Fibroblast of peridontal ligament (primary cell): ENCODE results near the gene ATXN3.

Source experiments
- DNase-seq: peaks from one replicate; pipeline ENCODE4 v3.0.0-alpha.2; 2010; ENCODE audit errors: extremely low read depth

ATXN3 gene

DNA sequence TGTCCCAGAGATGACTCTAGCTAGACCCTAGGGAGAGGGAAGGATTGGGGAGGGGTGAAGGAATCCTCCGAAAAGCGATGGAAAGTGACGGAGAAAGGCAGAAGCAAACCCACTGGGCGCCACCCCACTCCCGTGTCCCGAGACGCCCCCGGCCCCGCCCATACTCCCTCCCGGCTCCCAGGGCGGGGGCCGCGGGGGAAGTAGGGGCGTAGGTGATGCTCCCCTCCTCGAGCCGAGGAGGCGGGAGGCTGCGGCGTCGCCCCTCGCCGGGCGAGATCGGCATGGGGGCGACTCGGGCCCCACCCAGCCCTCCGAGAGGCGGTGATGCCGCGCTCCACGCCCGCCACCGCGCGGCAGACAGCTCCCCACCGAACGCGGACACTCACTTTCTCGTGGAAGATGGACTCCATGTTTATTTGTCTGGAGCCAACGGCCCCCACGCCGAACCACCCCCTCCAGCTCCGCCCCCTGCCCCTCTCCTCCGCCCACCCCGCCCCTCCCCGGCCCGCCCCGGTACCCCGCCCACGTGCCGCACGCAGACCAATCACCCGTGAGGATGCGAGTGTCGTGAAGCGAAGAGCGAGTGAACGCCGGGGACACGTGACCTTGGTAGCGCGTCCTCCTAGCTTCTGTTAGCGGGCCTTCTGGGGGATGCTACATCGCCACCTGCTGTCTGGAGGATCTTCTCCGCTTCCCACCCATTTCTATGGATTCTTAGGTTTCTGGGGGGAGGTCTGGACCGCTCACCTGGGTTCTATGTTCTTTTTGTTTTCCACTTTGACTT, at the start of gene ATXN3:
Gene ATXN3 (minus strand): TSS at position 440 of the 784 bp plus-strand sequence. CDS start 30 bp downstream, at position 410.
- DNase-seq: peak; percentile 99

- peak; percentile 60 for DNase-seq
These were observed 48.0 kb upstream of the ATXN3 start for GRCh38 chr14:92154283-92154942.

- no peak for DNase-seq
These were observed 47.2 kb upstream of the ATXN3 start for GRCh38 chr14:92153581-92153980.

- DNase-seq: peak; percentile 29
These were observed 38.3 kb upstream of the ATXN3 start for GRCh38 chr14:92144708-92145107.

- no peak for DNase-seq
These were observed 37.6 kb upstream of the ATXN3 start for GRCh38 chr14:92143962-92144361.

DNA sequence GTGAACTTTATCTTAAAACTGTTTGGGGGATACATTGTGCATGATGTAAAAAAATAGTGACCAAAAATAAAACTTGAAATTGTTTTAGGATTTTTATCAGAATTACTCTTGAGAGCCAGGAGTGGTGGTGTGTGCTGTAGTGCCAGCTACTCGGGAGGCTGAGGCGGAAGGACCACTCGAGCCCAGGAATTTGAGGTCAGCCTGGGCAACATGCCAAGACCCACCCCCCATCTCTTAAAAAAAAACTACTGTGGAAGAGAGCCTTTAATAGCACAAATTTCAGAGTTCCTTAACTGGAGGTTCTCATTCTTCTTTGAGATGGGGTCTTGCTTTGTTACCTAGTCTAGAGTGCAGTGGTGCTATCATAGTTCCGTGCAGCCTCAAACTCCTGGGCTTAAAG, 36.9 kb upstream of the ATXN3 start:
- no peak for DNase-seq

DNA sequence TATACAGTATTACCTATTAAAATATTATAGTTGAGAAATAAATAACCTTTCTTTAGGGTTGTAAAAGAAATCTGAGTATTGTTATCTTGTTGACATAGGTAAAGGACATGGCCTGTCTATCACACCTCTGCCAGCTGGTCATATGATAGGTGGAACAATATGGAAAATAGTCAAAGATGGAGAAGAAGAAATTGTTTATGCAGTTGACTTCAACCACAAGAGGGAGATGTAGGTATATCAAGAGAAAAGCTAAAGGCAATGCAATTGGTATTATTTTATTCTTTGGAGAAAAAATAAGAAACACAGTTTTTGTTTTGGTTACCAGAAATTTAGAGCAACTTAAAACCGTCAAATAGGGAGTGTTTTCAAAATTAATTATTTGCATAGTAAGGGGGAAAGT, 28.9 kb upstream of the ATXN3 start:
- peak; percentile 77 for DNase-seq

GRCh38 chr14:92134456-92134855, 28.1 kb upstream of the ATXN3 start:
- DNase-seq: no peak

- DNase-seq: no peak
These were observed 16.4 kb upstream of the ATXN3 start for GRCh38 chr14:92122761-92123160.

DNA sequence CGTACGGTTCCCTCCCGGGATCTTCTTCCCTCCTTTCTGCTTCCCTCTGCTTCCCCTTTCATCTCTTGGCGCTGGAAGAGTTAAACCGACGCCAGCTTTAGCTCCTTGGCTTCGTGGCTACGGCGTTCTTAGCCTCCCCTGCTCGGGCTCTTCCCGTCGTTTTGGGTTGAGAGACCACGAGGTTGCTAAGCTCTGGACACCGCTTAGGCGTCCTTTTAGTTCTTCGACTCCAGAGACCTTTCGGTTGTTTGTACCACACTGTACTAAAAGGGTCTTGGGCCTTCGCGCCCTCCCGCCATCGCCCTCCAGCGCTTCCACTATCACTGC, 15.9 kb upstream of the ATXN3 start:
- peak; percentile 42 for DNase-seq

- peak; percentile 76 for DNase-seq
These were observed 15.4 kb upstream of the ATXN3 start, which contains the start of the genes CPSF2 and NDUFB1 for GRCh38 chr14:92121670-92122350. Gene CPSF2 (plus strand): TSS chr14:92121969. CDS start chr14:92130985, 9,016 bp downstream. Gene NDUFB1 (minus strand): TSS chr14:92121706. CDS start chr14:92117637, 4,069 bp downstream.

- peak; percentile 45 for DNase-seq
These were observed 14.9 kb upstream of the ATXN3 start for GRCh38 chr14:92121207-92121669.

DNA sequence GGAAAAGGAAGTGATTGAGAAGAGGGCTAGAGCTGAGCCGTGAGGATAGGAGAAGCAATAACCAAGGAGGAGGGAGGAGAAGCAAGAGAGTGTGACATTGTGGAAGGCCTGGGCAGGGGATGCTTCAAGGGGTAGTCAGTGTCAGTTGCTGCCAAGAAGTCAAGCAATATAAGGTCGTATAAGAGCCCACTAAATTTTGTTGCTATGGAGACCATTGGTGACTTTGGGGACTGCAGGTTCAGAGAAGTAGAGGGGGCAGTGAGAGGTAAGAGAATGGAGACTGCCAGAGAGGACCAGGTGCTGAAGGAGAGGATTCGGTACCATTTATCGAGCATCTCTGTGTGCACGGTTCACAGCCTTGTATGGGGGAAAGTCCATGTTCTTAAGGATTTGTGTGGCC, 3.1 kb upstream of the ATXN3 start:
- DNase-seq: no peak

DNA sequence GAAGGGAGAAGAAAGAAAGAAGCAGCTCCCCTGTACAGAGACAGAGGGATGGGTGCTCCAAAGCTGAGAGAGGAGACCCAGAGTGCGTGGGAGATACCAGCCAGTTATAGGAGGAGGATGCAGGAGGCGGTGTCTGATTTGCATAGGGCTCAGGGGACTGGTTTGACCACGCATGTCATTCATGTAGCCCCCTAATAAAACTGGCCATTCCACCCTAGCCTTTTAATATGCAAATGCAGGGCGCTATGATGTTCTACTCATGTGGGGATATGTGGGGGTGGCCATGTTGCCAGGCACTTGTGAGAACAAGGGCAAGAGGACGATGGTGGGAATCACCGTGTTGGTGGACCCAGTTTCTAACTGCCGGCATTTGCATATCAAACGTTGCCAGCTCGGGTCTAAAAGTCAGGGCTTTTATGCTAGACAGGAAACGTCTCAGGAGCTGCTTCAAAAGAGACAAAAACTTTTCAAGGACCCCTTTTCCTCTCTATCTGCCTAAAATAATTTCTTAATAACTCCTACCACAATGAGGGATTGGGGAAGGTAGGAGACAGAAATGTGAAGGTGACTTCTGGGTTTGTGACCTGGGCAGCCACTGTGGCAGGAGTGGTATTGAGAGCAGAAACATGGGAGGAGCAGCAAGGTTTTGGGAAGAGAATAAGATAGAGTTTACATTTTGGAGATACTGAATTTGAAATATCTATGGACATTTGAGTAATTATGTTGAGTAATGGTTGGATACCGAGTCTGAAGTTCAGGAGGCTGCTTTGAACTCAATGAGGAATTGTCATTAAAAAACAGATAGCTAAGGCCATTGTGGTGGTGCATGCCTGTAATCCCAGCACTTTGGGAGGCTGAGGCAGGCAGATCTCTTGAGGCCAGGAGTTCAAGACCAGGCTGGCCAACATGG, 2.2 kb upstream of the ATXN3 start:
- no peak for DNase-seq

DNA sequence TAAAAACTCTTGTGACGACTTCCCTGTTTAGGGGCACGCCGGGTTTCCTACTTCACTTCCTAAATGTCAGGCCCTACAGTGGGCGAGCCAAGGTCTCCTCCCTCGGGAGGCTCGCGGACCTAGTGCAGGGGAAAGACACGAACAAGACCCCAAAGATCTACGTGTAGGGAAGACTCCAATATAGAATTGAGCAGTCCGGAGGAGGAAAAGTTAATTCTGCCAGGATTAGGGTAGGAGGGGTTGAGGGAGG, 564 bp downstream of the ATXN3 start:
- DNase-seq: no peak

DNA sequence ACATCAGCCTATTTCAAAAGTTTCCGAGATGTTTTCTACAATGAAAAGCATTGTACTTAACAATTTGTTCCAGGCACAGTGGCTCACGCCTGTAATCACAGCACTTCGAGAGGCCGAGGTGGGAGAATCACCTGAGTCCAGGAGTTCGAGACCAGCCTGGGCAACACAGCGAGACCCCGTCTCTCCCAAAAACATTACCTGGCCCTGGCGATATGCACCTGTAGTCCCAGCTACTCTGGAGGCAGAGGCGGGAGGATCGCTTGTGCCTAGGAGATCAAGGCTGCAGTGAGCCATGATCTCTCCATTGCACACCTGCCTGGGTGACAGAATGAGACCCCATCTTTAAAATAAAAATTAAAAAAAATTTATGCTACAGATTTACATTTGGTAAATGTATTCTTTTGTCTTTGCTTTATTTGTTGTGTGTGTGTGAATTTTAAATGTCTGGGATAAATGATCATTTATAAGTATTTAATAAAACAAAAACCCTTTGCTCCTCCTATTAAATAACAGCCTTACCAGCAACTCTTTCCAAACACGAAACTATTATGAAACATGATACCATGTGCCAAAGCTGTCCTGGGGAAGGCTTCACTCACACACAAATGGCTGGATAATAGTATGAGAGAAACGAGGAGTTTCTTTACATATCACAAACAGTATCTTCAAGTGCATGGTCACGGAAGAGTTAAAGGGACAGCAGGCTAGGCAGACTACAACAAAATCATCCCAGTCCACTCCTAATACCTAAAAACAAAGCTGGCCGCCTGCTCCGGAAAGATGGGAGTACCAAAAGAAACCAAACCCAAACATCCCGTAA, 1.1 kb downstream of the ATXN3 start:
- DNase-seq: peak; percentile 64

GRCh38 chr14:92103363-92103989, 2.9 kb downstream of the ATXN3 start:
- no peak for DNase-seq

DNA sequence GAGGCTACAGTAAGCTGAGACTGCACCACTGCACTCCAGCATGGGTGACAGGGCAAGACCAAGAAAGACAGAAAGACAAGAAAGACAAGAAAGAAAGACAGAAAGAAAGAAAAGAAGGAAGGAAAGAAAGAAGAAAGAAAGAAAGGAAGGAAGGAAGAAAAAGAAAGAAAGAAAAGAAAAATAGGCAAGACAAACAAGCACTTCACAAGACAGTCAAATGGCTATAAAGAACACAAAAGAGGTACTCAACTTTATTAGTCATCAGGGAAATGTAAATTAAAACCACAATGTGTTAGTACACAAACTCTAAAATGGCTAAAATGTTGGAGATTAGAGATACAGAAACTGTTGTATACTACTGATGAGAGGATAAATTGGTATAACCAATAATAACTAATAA, 6.6 kb downstream of the ATXN3 start:
- DNase-seq: no peak

DNA sequence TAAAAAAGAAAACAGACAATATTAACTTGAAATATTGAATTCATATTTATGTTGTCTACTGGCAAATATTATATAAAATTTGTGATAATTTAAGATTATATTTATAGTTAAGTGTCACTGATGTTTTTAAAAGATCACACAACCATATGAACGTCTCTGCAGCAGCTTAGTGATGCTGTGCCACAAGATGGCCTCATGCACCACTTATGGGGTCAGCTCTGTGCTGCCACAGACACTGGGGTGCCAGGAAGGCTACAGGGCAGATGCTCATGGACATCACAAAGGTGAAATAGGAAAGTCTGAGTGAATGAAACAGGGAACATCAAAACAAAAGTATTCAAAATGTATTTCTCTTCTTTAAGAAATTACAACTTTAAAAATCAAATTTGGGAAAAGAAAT, 13.1 kb downstream of the ATXN3 start:
- no peak for DNase-seq

DNA sequence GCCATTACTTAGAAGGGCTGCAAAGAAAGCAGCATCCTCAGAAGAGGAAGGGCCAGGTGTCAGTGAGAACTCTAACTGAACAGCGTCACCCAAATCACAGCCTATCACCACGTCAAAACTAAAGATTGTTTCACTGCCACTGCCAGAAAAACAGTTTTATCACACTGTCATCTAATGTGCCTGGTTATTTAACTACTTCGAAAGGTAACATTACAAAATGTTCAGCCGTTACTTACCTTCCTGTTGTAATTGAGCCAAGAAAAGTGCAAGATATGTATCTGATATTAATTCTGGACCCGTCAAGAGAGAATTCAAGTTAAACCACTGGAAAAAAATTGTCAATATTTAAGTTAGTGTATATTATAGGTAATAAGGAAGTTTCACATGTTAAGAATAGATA, 17.9 kb downstream of the ATXN3 start:
- no peak for DNase-seq
